CD4-positive, alpha-beta T cell (primary cell): Measurements from ENCODE around the gene GORASP1. TPM values are rescaled to one million over a fixed set of nuclear protein-coding genes. Genes with fewer than 3 reads are reported as not detected.

Experiments used
- ATAC-seq: fragments of 200-7000 bp; cut with Tn5 transposase; one replicate; pipeline ENCODE4 v1.10.0; 2022; ENCODE audit warnings: mild to moderate bottlenecking; ENCODE audit not compliant: poor library complexity
- CTCF ChIA-PET: fragments of 350-600 bp; sonication (Branson Sonifier 250); formaldehyde crosslinking; loops from one replicate; lab custom pipeline; 2021; ENCODE audit warnings: antibody characterized with exemption, inconsistent platforms; lab: Charles Lee
- POLR2A ChIA-PET: fragments of 350-600 bp; sonication (Branson Sonifier 250); formaldehyde crosslinking; loops from one replicate; lab custom pipeline; 2021; ENCODE audit warnings: antibody characterized with exemption, inconsistent platforms; lab: Charles Lee
- DNase-seq, 14 experiments: peaks; one replicate each; pipeline ENCODE4 v3.0.0-alpha.2; 2013 to 2020; ENCODE audit warnings: mixed read lengths in 2 of 14
- H3K27ac ChIP-seq, 2 donors: one replicate each; pipeline versions ENCODE4 v1.5.1 to v1.7.0; 2013; ENCODE audit warnings: low read length in 2 of 2, low read depth in 1 of 2, mild to moderate bottlenecking in 1 of 2
- H3K27me3 ChIP-seq, 2 experiments: 1 replicate in 1 of 2; 2 replicates in 1 of 2; pipeline versions ENCODE4 v1.6.1 to v1.7.0; 2013; ENCODE audit warnings: low read length in 2 of 2, control low read depth in 1 of 2, mild to moderate bottlenecking in 1 of 2, moderate library complexity in 1 of 2; ENCODE audit not compliant: insufficient read depth in 2 of 2, control insufficient read depth in 1 of 2
- H3K36me3 ChIP-seq: one replicate; pipeline ENCODE4 v1.6.1; 2013; ENCODE audit warnings: low read length, control low read depth; ENCODE audit not compliant: insufficient read depth
- H3K4me1 ChIP-seq: one replicate; pipeline ENCODE4 v1.6.1; 2013; ENCODE audit warnings: low read length, control low read depth; ENCODE audit not compliant: insufficient read depth
- H3K4me3 ChIP-seq: one replicate; pipeline ENCODE4 v1.5.1; 2013; ENCODE audit warnings: mild to moderate bottlenecking, low read length, moderate library complexity
- H3K9me3 ChIP-seq, 2 experiments: 1 replicate in 1 of 2; 2 replicates in 1 of 2; pipeline versions ENCODE4 v1.6.1 to v1.7.0; 2013; ENCODE audit warnings: low read length in 2 of 2, mild to moderate bottlenecking in 2 of 2, control low read depth in 1 of 2, moderate library complexity in 1 of 2; ENCODE audit not compliant: control insufficient read depth in 1 of 2, insufficient read depth in 1 of 2
- H3K27ac Mint-ChIP-seq: one replicate; pipeline ENCODE4 v1.8.0; 2020; ENCODE audit warnings: mixed read lengths
- H3K27me3 Mint-ChIP-seq: one replicate; pipeline ENCODE4 v1.8.0; 2021; ENCODE audit warnings: mixed read lengths
- H3K36me3 Mint-ChIP-seq: one replicate; pipeline ENCODE4 v1.8.0; 2021; ENCODE audit warnings: low read depth, mixed read lengths
- H3K4me1 Mint-ChIP-seq: one replicate; pipeline ENCODE4 v1.8.0; 2021; ENCODE audit warnings: low read depth, mixed read lengths
- H3K4me3 Mint-ChIP-seq: one replicate; pipeline ENCODE4 v1.8.0; 2020; ENCODE audit warnings: mild to moderate bottlenecking, mixed read lengths
- H3K9me3 Mint-ChIP-seq: one replicate; pipeline ENCODE4 v1.8.0; 2020; ENCODE audit warnings: mixed read lengths
- intact Hi-C, 2 experiments: fragments of 100-400 bp; cut with DNase I in 1 of 2; cut with micrococcal nuclease in 1 of 2; formaldehyde crosslinking; loops; one replicate each; pipeline versions ENCODE4 v1.15.1 to v1.9.0; 2023 to 2025; cut with DNase I, micrococcal nuclease
- total RNA-seq, 174 experiments: library from RNA in 2 of 174; stranded (reverse) in 2 of 174; gene quantifications; one replicate each; pipeline ENCODE4 v1.2.3 and lab custom pipeline; 2021 to 2026
- TF ChIP-seq, protein P1 (sequence below): fragments of 200-600 bp; IDR thresholded peaks from one replicate; pipeline ENCODE4 v1.8.0; 2022; ENCODE audit warnings: antibody characterized with exemption, mild to moderate bottlenecking

Gene GORASP1
- total RNA-seq, 2 experiments from 2014 or later, result 29.1 to 31.5 TPM

DNA sequence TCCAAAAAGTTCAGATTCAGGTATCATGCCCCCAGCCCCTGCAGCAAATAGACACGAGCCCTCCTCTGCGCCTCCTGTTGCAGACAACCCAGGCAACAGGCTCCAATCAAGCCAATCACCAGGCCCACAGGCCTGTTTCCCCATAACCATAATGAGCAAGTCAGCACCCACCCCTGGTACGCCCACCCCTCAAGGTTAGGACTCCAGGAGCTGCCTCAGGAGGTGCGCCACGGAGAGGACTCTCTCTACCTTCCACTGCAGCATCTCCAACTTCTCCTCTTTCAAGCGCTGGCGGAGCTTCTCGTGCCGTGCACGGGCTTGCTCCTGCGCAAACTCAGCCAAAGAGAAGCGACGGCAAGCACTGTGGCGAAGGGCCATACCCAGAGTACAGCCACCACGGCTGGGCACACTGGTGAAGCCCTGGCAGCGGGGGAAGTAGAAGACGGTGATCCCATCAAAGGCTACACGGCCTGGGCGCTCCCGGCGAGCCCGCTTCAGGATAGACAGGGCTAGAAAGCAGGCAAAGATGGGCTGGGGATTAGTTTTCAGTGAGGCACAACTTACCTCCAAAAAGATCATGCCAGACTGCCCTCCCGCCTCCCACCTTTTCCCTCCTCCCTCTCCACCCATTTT lies 37.4 kb upstream of the GORASP1 start:
- Mint-ChIP-seq H3K4me1 (peaks cover 76% of the 10 kb centered on the region), H3K27ac (peak overlapping the region; percentile 68), H3K9me3 (no peaks in the 10 kb centered on the region), H3K36me3 (peaks cover 85% of the 10 kb centered on the region), H3K4me3 (peak overlapping the region; percentile 42), H3K27me3 (no peaks in the 10 kb centered on the region)
- DNase-seq (no peak), ATAC-seq (no peak)
- TF ChIP-seq, protein P1, sequence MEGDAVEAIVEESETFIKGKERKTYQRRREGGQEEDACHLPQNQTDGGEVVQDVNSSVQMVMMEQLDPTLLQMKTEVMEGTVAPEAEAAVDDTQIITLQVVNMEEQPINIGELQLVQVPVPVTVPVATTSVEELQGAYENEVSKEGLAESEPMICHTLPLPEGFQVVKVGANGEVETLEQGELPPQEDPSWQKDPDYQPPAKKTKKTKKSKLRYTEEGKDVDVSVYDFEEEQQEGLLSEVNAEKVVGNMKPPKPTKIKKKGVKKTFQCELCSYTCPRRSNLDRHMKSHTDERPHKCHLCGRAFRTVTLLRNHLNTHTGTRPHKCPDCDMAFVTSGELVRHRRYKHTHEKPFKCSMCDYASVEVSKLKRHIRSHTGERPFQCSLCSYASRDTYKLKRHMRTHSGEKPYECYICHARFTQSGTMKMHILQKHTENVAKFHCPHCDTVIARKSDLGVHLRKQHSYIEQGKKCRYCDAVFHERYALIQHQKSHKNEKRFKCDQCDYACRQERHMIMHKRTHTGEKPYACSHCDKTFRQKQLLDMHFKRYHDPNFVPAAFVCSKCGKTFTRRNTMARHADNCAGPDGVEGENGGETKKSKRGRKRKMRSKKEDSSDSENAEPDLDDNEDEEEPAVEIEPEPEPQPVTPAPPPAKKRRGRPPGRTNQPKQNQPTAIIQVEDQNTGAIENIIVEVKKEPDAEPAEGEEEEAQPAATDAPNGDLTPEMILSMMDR, result no peak
- CTCF ChIA-PET, result no interaction called here
- no peak overlapping the region for H3K27ac ChIP-seq
- peaks cover 62% of the 10 kb centered on the region for H3K4me1 ChIP-seq
- POLR2A ChIA-PET, result no interaction called here
- H3K9me3 ChIP-seq, result no peaks in the 10 kb centered on the region
- intact Hi-C loops, result loop anchor here in 1 of 2 experiments (10.0 kb wide), 1 partner anchor 90 kb away; the partner anchor contains the start of genes SCN11A and WDR48
- H3K36me3 ChIP-seq, result peaks cover 63% of the 10 kb centered on the region
- H3K27me3 ChIP-seq, result no peaks in the 10 kb centered on the region
- no peak overlapping the region for H3K4me3 ChIP-seq

GRCh38 chr3:39144095-39144747 lies 36.8 kb upstream of the GORASP1 start:
- Histone ChIP-seq H3K4me1 (peaks cover 55% of the 10 kb centered on the region), H3K27me3 (no peaks in the 10 kb centered on the region), H3K4me3 (no peak overlapping the region), H3K27ac (no peak overlapping the region), H3K9me3 (no peaks in the 10 kb centered on the region), H3K36me3 (peaks cover 63% of the 10 kb centered on the region)
- H3K36me3 Mint-ChIP-seq, result peaks cover 90% of the 10 kb centered on the region
- H3K9me3 Mint-ChIP-seq, result no peaks in the 10 kb centered on the region
- H3K27ac Mint-ChIP-seq, result peak overlapping the region; percentile 68
- peak overlapping the region; percentile 42 for H3K4me3 Mint-ChIP-seq
- ChIA-PET CTCF (interaction anchor here (0.9 kb wide), 2 partner anchors 11 to 144 kb away, joined by 3 read pairs; no protein-coding TSS in a partner anchor), POLR2A (no interaction called here)
- H3K4me1 Mint-ChIP-seq, result peaks cover 70% of the 10 kb centered on the region
- no peaks in the 10 kb centered on the region for H3K27me3 Mint-ChIP-seq
- no peak for DNase-seq
- TF ChIP-seq, protein P1, result no peak
- intact Hi-C loops, result loop anchor here in 1 of 2 experiments (10.0 kb wide), 1 partner anchor 89 kb away; the partner anchor contains the start of genes SCN11A and WDR48
- no peak for ATAC-seq

DNA sequence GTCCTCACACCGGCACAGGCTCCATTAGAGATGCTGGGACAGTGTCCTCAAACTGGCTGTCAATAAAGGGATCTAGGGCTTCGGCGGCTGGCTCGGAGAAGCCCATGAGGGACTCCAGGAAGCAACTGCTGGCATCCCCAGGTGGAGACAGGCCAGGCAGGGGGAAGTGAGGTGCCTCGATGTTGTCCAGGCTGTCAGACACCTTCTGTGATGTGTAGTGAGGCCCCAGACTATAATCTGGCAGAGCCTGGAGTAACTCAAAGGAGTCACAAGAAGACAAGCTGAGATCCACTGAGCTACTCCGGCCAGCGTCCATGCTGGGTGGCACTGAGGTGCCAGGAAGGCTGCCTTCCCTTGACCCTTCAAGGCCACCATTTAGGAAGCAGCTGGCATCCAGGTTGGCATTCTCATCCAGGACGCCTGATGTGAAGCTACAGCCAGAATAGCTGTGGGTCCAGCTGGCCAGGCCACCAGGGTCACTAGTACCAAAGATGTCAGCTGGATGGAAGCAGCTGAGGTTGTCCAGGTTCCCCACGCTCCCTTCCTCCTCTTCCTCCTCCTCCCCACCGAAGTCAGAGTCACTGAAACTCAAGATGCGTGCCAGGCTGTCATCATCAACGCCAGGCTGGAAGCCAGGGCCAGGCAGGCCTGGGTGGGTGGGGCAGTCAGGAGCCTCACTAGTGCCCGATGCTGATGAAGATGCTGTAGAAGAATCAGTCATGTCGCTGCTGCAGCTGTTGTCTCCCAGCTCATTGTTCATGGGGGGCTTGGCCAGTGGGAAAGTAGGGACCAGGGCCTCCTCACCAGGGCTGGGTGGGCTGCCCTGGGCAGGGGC lies 35.8 kb upstream of the GORASP1 start:
- Mint-ChIP-seq H3K27me3 (no peaks in the 10 kb centered on the region), H3K36me3 (peaks cover 91% of the 10 kb centered on the region), H3K4me3 (peak overlapping the region; percentile 42), H3K27ac (peak overlapping the region; percentile 68), H3K4me1 (peaks cover 60% of the 10 kb centered on the region), H3K9me3 (no peaks in the 10 kb centered on the region)
- H3K9me3 ChIP-seq, result no peaks in the 10 kb centered on the region
- peaks cover 66% of the 10 kb centered on the region for H3K36me3 ChIP-seq
- no peaks in the 10 kb centered on the region for H3K27me3 ChIP-seq
- ATAC-seq, result no peak
- ChIA-PET CTCF (interaction anchor here (0.9 kb wide), 2 partner anchors 10 to 145 kb away, joined by 3 read pairs; no protein-coding TSS in a partner anchor), POLR2A (no interaction called here)
- intact Hi-C loops, result loop anchor here in 1 of 2 experiments (10.0 kb wide), 1 partner anchor 88 kb away; the partner anchor contains the start of genes SCN11A and WDR48
- H3K4me1 ChIP-seq, result peaks cover 46% of the 10 kb centered on the region
- H3K4me3 ChIP-seq, result no peak overlapping the region
- H3K27ac ChIP-seq, result no peak overlapping the region
- TF ChIP-seq, protein P1, result no peak
- no peak for DNase-seq
